Stimulated activated CD8-positive, alpha-beta memory T cell treated with anti-CD3 and anti-CD28 coated beads, Interleukin-12 subunit alpha, Interleukin-12 subunit beta, amount 100 ng/mL, for 24 hours (primary cell): Measurements from ENCODE around the gene DKK2.
"Not testable (repeated sequence)": the region's sequence is repeated elsewhere in the genome, so short reads cannot be mapped to it uniquely, and the experiment has no call there.

Source experiments
- DNase-seq: peaks from one replicate; pipeline ENCODE4 v3.0.0-alpha.2; 2020; ENCODE audit errors: extremely low read depth

The DKK2 gene

GRCh38 chr4:106909486-106910188 lies 126.5 kb downstream of the DKK2 start:
- DNase-seq: no peak

- DNase-seq: not testable (repeated sequence)
Observed at GRCh38 chr4:106908049-106908448, 128.1 kb downstream of the DKK2 start.

- no peak for DNase-seq
Observed at GRCh38 chr4:106907216-106907615, 128.9 kb downstream of the DKK2 start.

GRCh38 chr4:106906728-106907127 lies 129.4 kb downstream of the DKK2 start:
- DNase-seq: no peak

GRCh38 chr4:106898621-106899230 lies 137.4 kb downstream of the DKK2 start:
- DNase-seq: no peak

GRCh38 chr4:106893903-106894302 lies 142.2 kb downstream of the DKK2 start:
- no peak for DNase-seq

- no peak for DNase-seq
Observed at GRCh38 chr4:106893395-106893881, 142.7 kb downstream of the DKK2 start.

- DNase-seq: no peak
Observed at GRCh38 chr4:106892786-106893185, 143.3 kb downstream of the DKK2 start.

GRCh38 chr4:106875340-106875739 lies 160.8 kb downstream of the DKK2 start:
- DNase-seq: no peak
